Ovary (tissue), 9 donors: Measurements from ENCODE around the gene ACBD4. TPM values are rescaled to one million over a fixed set of nuclear protein-coding genes. Genes with fewer than 3 reads are reported as not detected.

Experiments
- DNase-seq, 5 donors: peaks; one replicate each; pipeline ENCODE4 v3.0.0-alpha.2; 2019 to 2020
- H3K27ac ChIP-seq, 2 donors: fragments of 200-600 bp; one replicate each; pipeline versions ENCODE4 v1.5.1 to v1.8.0; 2019 to 2022
- H3K27me3 ChIP-seq: fragments of 200-600 bp; one replicate; pipeline ENCODE4 v1.8.0; 2022
- H3K36me3 ChIP-seq: fragments of 200-600 bp; sonication (generic); one replicate; pipeline ENCODE4 v1.5.1; 2019
- H3K4me1 ChIP-seq: one replicate; pipeline ENCODE4 v1.8.1; 2013; ENCODE audit warnings: mild to moderate bottlenecking, moderate library complexity; ENCODE audit not compliant: insufficient read depth
- H3K4me3 ChIP-seq: fragments of 200-600 bp; sonication (generic); one replicate; pipeline ENCODE4 v1.5.1; 2017
- H3K9me3 ChIP-seq, 2 donors: fragments of 200-600 bp in 1 of 2; sonication (generic) in 1 of 2; one replicate each; pipeline versions ENCODE4 v1.5.1 to v1.8.1; 2013 to 2019; ENCODE audit warnings: mild to moderate bottlenecking in 1 of 2, moderate library complexity in 1 of 2
- EP300 ChIP-seq: sonication (generic); formaldehyde crosslinking; IDR thresholded peaks from one replicate; pipeline ENCODE4 v1.6.1; 2017; ENCODE audit warnings: antibody characterized with exemption
- POLR2A ChIP-seq: fragments of 450-650 bp; IDR thresholded peaks from one replicate; pipeline ENCODE4 v1.6.1; 2017; ENCODE audit warnings: antibody characterized with exemption, mild to moderate bottlenecking, moderate library complexity
- WGBS, 3 donors: extraction: QIAGEN DNeasy Blood & Tissue Kit in 1 of 3; methylation state at CpG; one replicate each; pipeline versions ENCODE4 v1.1.5 to v1.1.7; 2013 to 2017; 5-methylcytosine and 5-hydroxymethylcytosine counted together
- intact Hi-C, 4 donors: fragments of 100-400 bp; cut with DNase I; formaldehyde crosslinking; loops; one replicate each; pipeline versions ENCODE4 v1.11.0 to v1.15.1; 2022 to 2023
- polyA plus RNA-seq, 2 donors: library from polyadenylated mRNA; stranded (reverse); fragments of 200-250 nt in 1 of 2; fragments of 350-450 nt in 1 of 2; fragmentation: Illumina TruSeq in 1 of 2; extraction: RNeasy Lipid Tissue Mini Kit (QIAGEN cat#74804) in 1 of 2; gene quantifications; one replicate each; pipeline ENCODE4 v1.2.3, GENCODE V29; 2013 to 2014
- total RNA-seq, 7 donors: library from RNA; depleted of rRNA in 2 of 7; stranded (reverse); fragments of >200 nt in 2 of 7; fragmentation: NEBNext Ultra II Directional in 3 of 7; extraction: Animal tissue kit (Norgen Biotek cat#: 25700) in 3 of 7; gene quantifications; one replicate each; pipeline versions ENCODE4 v1.1.0 to v1.2.4, GENCODE V29; 2016 to 2023
- TF ChIP-seq, protein P1 (sequence below), 3 donors: fragments of 450-650 bp in 2 of 3; fragments of 200-600 bp in 1 of 3; IDR thresholded peaks; one replicate each; pipeline versions ENCODE4 v1.5.1 to v1.8.0; 2016 to 2022; ENCODE audit warnings: antibody characterized with exemption in 3 of 3, mild to moderate bottlenecking in 1 of 3
- donor health status: DM: no; HTN: no; CAD: no; lungs with moderate emphysema.
- donor health status: DM: no; HTN: no; CAD: no.
- donor health status: Bipolar disorder and iron deficiency.
- donor health status: DM: yes; HTN: yes; CAD: no.
- donor health status: DM: no; HTN: no; CAD: no.
- donor health status: DM: yes; HTN: yes; CAD: no.

Gene ACBD4
- total and polyA plus RNA-seq, 9 donors: 11.0 to 24.5 (median 18.5) TPM

- peaks cover 9% of the 10 kb centered on the region for H3K4me1 ChIP-seq
- H3K36me3 ChIP-seq: no peaks in the 10 kb centered on the region
- 85 to 93% (median 89%) methylated on average over 5 of the region's 5 CpGs for WGBS, 3 donors
- intact Hi-C loops: no loop called here
- TF ChIP-seq POLR2A: no peak
- no peak for TF ChIP-seq EP300
- TF ChIP-seq, protein P1, sequence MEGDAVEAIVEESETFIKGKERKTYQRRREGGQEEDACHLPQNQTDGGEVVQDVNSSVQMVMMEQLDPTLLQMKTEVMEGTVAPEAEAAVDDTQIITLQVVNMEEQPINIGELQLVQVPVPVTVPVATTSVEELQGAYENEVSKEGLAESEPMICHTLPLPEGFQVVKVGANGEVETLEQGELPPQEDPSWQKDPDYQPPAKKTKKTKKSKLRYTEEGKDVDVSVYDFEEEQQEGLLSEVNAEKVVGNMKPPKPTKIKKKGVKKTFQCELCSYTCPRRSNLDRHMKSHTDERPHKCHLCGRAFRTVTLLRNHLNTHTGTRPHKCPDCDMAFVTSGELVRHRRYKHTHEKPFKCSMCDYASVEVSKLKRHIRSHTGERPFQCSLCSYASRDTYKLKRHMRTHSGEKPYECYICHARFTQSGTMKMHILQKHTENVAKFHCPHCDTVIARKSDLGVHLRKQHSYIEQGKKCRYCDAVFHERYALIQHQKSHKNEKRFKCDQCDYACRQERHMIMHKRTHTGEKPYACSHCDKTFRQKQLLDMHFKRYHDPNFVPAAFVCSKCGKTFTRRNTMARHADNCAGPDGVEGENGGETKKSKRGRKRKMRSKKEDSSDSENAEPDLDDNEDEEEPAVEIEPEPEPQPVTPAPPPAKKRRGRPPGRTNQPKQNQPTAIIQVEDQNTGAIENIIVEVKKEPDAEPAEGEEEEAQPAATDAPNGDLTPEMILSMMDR (IDR thresholded peaks at IDR 0.05): no peak
- no peak overlapping the region for H3K27ac ChIP-seq
- no peak for DNase-seq
- H3K27me3 ChIP-seq: no peaks in the 10 kb centered on the region
- no peaks in the 10 kb centered on the region for H3K9me3 ChIP-seq
- H3K4me3 ChIP-seq: no peak overlapping the region
Measured at GRCh38 chr17:45087978-45088377, 47.5 kb upstream of the ACBD4 start.

DNA sequence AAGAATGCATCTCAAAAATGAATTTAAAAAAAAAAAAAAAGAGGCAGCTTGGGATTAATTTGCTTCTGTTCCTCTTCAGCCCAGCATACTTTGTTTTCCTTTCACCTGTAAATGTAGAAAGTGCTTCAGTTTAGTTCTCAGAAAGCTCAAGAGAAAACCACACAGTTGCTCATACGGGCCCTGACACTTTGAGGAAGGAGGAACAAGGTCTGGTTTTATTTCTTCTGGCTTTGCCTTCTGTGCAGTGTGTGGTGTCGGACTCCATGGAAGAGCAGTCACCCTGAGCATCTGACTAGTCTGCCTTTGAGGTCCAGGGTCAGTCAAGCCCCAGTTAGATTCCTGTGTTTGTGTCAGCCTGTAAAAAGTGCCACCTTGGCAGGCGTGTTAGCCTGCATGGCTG is 46.7 kb upstream of the ACBD4 start:
- WGBS, 3 donors: 78 to 96% (median 93%) methylated on average over 3 of the region's 3 CpGs
- H3K4me1 ChIP-seq: peaks cover 14% of the 10 kb centered on the region
- H3K4me3 ChIP-seq: no peak overlapping the region
- no peaks in the 10 kb centered on the region for H3K36me3 ChIP-seq
- TF ChIP-seq EP300 (no peak), POLR2A (no peak)
- TF ChIP-seq, protein P1 (IDR thresholded peaks at IDR 0.05): no peak
- H3K27me3 ChIP-seq: no peaks in the 10 kb centered on the region
- DNase-seq: no peak
- intact Hi-C loops: no loop called here
- no peaks in the 10 kb centered on the region for H3K9me3 ChIP-seq
- no peak overlapping the region for H3K27ac ChIP-seq

DNA sequence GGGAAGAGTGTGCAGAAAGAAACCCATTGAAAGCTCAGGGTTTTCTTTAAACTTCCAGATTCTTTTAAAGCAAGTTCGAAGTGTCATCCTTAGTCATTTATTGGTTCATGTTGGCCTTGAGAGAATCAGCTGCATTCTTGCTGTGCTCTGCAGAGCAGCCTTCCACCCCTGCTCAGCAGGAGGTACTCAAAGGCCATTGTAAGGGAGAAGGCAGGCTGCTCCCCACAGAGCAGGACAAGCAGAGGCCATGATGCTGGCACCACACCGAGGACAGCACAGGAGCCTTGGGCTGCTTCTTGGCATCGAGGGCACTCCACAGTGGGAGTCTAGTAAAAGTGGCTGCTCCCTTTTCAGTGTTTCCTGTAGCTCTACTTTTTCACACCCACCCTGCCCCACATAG is 44.8 kb upstream of the ACBD4 start:
- TF ChIP-seq, protein P1 (IDR thresholded peaks at IDR 0.05): no peak
- TF ChIP-seq POLR2A: no peak
- TF ChIP-seq EP300: no peak
- H3K27me3 ChIP-seq: no peaks in the 10 kb centered on the region
- WGBS, 3 donors: 45 to 67% (median 62%) methylated on average over 3 of the region's 3 CpGs
- H3K36me3 ChIP-seq: no peaks in the 10 kb centered on the region
- peaks cover 15% of the 10 kb centered on the region for H3K4me1 ChIP-seq
- no peak overlapping the region for H3K27ac ChIP-seq
- no peaks in the 10 kb centered on the region for H3K9me3 ChIP-seq
- intact Hi-C loops: loop anchor here in 2 of 4 donors (10.0 kb wide), 2 partner anchors 66 to 176 kb away; partner anchors contain the start of gene GFAP (in 1 of the 2)
- no peak for DNase-seq
- H3K4me3 ChIP-seq: no peak overlapping the region

DNA sequence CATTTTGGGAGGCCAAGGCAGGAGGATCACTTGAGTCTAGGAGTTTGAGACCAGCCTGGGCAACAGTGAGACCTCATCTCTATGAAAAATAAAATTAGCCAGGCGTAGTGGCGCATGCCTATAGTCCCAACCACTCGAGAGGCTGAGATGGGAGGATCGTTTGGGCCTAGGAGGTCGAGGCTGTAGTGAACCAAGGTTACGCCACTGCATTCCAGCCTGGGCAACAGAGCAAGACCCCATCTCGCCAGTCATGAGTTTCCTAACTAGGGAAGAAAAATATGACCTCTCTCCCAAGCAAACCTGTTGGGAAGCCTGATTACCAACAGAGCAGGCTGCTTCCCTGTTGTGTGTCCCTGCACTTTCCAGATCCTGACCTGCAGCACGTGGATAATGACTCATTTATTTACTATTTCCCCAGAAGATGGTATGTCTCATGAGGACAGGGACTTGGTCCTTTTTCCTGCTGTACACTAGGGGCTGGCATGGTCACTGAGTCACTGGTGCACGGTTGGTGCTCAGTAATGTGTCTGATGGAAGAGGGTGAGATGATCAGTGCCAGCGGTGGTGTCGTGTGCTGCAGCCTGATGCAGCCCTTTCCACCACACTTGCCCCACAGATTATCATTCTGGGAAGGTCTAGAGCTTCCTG is 43.6 kb upstream of the ACBD4 start:
- no peak for DNase-seq
- WGBS, 3 donors: 77 to 90% (median 87%) methylated on average over 11 of the region's 11 CpGs
- Histone ChIP-seq H3K36me3 (no peaks in the 10 kb centered on the region), H3K4me1 (peaks cover 15% of the 10 kb centered on the region), H3K27me3 (no peaks in the 10 kb centered on the region), H3K9me3 (no peaks in the 10 kb centered on the region), H3K4me3 (no peak overlapping the region), H3K27ac (peak overlapping the region; percentile 39 to 82)
- no peak for TF ChIP-seq EP300
- TF ChIP-seq, protein P1 (IDR thresholded peaks at IDR 0.05): no peak
- no peak for TF ChIP-seq POLR2A
- intact Hi-C loops: loop anchor here in 2 of 4 donors (10.0 kb wide), 2 partner anchors 67 to 177 kb away; partner anchors contain the start of gene GFAP (in 1 of the 2)
